Measurements from ENCODE around the gene OR4D2.

The OR4D2 gene

GRCh38 chr17:58189436-58190146 is 22.8 kb downstream of the OR4D2 start:
- TF ChIP-seq CTCF (IDR thresholded peaks at IDR 0.05; ENCODE audit: poor library complexity, severe bottlenecking), result no peak
- ATAC-seq (ENCODE audit: low read depth) (peak; percentile 84), DNase-seq (ENCODE audit: low spot score) (no peak)
- Histone ChIP-seq H3K9me3 (ENCODE audit: severe bottlenecking) (no peaks in the 10 kb centered on the region), H3K27me3 (ENCODE audit: insufficient read depth, poor library complexity, severe bottlenecking) (peaks cover 5% of the 10 kb centered on the region), H3K36me3 (ENCODE audit: low read depth) (no peaks in the 10 kb centered on the region), H3K4me1 (ENCODE audit: insufficient read depth, poor library complexity, severe bottlenecking) (peaks cover 2% of the 10 kb centered on the region), H3K4me3 (ENCODE audit: severe bottlenecking) (no peak overlapping the region), H3K27ac (ENCODE audit: poor library complexity, severe bottlenecking) (no peak overlapping the region)

GRCh38 chr17:58191241-58191896 is 24.6 kb downstream of the OR4D2 start:
- Histone ChIP-seq H3K4me1 (ENCODE audit: insufficient read depth, poor library complexity, severe bottlenecking) (peaks cover 3% of the 10 kb centered on the region), H3K4me3 (ENCODE audit: severe bottlenecking) (no peak overlapping the region), H3K27me3 (ENCODE audit: insufficient read depth, poor library complexity, severe bottlenecking) (peaks cover 5% of the 10 kb centered on the region), H3K9me3 (ENCODE audit: severe bottlenecking) (no peaks in the 10 kb centered on the region), H3K36me3 (ENCODE audit: low read depth) (no peaks in the 10 kb centered on the region), H3K27ac (ENCODE audit: poor library complexity, severe bottlenecking) (no peak overlapping the region)
- TF ChIP-seq CTCF (IDR thresholded peaks at IDR 0.05; ENCODE audit: poor library complexity, severe bottlenecking), result no peak
- no peak for DNase-seq (ENCODE audit: low spot score)
- ATAC-seq (ENCODE audit: low read depth), result peak; percentile 48; the same call in 2 of the 3 replicates

- no peaks in the 10 kb centered on the region for H3K36me3 ChIP-seq (ENCODE audit: low read depth)
- H3K9me3 ChIP-seq (ENCODE audit: severe bottlenecking), result no peaks in the 10 kb centered on the region
- H3K4me3 ChIP-seq (ENCODE audit: severe bottlenecking), result no peak within 1 kb of the TSS
- peaks cover 3% of the 10 kb centered on the region for H3K4me1 ChIP-seq (ENCODE audit: insufficient read depth, poor library complexity, severe bottlenecking)
- TF ChIP-seq CTCF (IDR thresholded peaks at IDR 0.05; ENCODE audit: poor library complexity, severe bottlenecking), result no peak
- no peak for ATAC-seq (ENCODE audit: low read depth)
- H3K27ac ChIP-seq (ENCODE audit: poor library complexity, severe bottlenecking), result no peak within 1 kb of the TSS
- DNase-seq (ENCODE audit: low spot score), result no peak
- H3K27me3 ChIP-seq (ENCODE audit: insufficient read depth, poor library complexity, severe bottlenecking), result peaks cover 5% of the 10 kb centered on the region
Measured at GRCh38 chr17:58192612-58193011, 25.8 kb downstream of the OR4D2 start, which contains the start of gene EPX. EPX (plus strand) TSS chr17:58192726; CDS start chr17:58192847, 121 bp downstream.

- no peak for TF ChIP-seq CTCF (IDR thresholded peaks at IDR 0.05; ENCODE audit: poor library complexity, severe bottlenecking)
- no peaks in the 10 kb centered on the region for H3K36me3 ChIP-seq (ENCODE audit: low read depth)
- DNase-seq (ENCODE audit: low spot score), result no peak
- no peak for ATAC-seq (ENCODE audit: low read depth)
- H3K4me3 ChIP-seq (ENCODE audit: severe bottlenecking), result no peak overlapping the region
- H3K4me1 ChIP-seq (ENCODE audit: insufficient read depth, poor library complexity, severe bottlenecking), result peaks cover 3% of the 10 kb centered on the region
- H3K27me3 ChIP-seq (ENCODE audit: insufficient read depth, poor library complexity, severe bottlenecking), result peaks cover 8% of the 10 kb centered on the region
- H3K9me3 ChIP-seq (ENCODE audit: severe bottlenecking), result no peaks in the 10 kb centered on the region
- no peak overlapping the region for H3K27ac ChIP-seq (ENCODE audit: poor library complexity, severe bottlenecking)
Measured at GRCh38 chr17:58193641-58194255, 27.0 kb downstream of the OR4D2 start.
